Ascending aorta (tissue), 2 donors: Measurements from ENCODE around the gene CCNA1. TPM values are rescaled to one million over a fixed set of nuclear protein-coding genes. Genes with fewer than 3 reads are reported as not detected.

Source experiments
- DNase-seq, 2 donors: peaks; one replicate each; pipeline ENCODE4 v3.0.0-alpha.2; 2019; ENCODE audit warnings: low spot score in 2 of 2
- H3K27ac ChIP-seq, 2 donors: fragments of 200-600 bp; sonication (generic); one replicate each; pipeline ENCODE4 v1.5.1; 2016 to 2017; ENCODE audit warnings: mild to moderate bottlenecking in 1 of 2
- H3K27me3 ChIP-seq: fragments of 200-600 bp; sonication (generic); one replicate; pipeline ENCODE4 v1.5.1; 2017
- H3K36me3 ChIP-seq, 2 donors: fragments of 200-600 bp; sonication (generic); one replicate each; pipeline ENCODE4 v1.5.1; 2016
- H3K4me1 ChIP-seq, 2 donors: fragments of 200-600 bp; sonication (generic); one replicate each; pipeline ENCODE4 v1.5.1; 2016 to 2017; ENCODE audit warnings: mild to moderate bottlenecking in 1 of 2
- H3K4me3 ChIP-seq, 2 donors: fragments of 200-600 bp; sonication (generic); one replicate each; pipeline ENCODE4 v1.5.1; 2016 to 2017; ENCODE audit warnings: mild to moderate bottlenecking in 1 of 2
- H3K9me3 ChIP-seq, 2 donors: fragments of 200-600 bp; sonication (generic); one replicate each; pipeline ENCODE4 v1.5.1; 2016
- intact Hi-C: fragments of 100-400 bp; cut with DNase I; formaldehyde crosslinking; loops from one replicate; pipeline ENCODE4 v1.15.1; 2023
- total RNA-seq: library from RNA; depleted of rRNA; stranded (reverse); fragments of >200 nt; gene quantifications from one replicate; pipeline ENCODE4 v1.1.0, GENCODE V29; 2016
- TF ChIP-seq, protein P1 (sequence below), 3 experiments: fragments of 200-600 bp in 2 of 3; fragments of 450-650 bp in 1 of 3; sonication (generic) in 2 of 3; IDR thresholded peaks; one replicate each; pipeline ENCODE4 v1.5.1; 2016 to 2019; ENCODE audit warnings: antibody characterized with exemption in 3 of 3, mild to moderate bottlenecking in 1 of 3, moderate library complexity in 1 of 3

Gene CCNA1
- total RNA-seq, 1 donor from 2014 or later, result not detected

DNA sequence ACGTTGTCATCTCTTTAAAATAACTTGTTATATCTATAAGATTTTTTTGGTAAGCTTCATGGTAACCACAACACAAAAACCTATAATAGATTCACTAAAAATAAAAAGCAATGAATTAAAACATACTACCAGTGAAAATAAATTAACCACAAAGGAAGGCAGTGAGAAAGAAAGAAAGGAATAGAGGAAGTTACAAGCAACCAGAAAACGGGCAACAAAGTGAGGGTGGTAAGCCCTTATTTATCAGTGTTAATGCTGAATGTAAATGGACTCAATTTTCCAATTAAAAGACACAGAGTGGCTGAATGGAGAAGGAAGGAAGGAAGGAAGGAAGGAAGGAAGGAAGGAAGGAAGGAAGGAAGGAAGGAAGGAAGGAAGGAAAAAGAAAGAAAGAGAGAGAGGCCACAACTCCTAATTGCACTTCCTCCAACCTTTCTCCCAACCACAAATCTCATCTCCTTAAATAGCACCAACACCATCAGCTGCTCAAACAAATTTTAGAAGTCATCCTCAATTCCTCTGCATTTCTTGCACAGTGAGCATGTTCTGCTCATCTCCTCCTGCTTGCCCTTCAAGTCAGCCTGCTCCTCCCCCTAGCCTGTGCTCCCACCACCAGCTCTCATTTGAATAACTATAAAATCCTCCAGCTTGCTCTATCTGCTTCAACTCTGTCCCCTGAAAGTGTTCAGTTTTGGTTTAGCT, 48.6 kb downstream of the CCNA1 start:
- DNase-seq, result no peak
- H3K27ac ChIP-seq, result no peak overlapping the region
- no peak overlapping the region for H3K4me3 ChIP-seq
- no peaks in the 10 kb centered on the region for H3K9me3 ChIP-seq
- H3K27me3 ChIP-seq, result no peaks in the 10 kb centered on the region
- no peaks in the 10 kb centered on the region for H3K4me1 ChIP-seq
- intact Hi-C loops, result no loop called here
- TF ChIP-seq, protein P1, sequence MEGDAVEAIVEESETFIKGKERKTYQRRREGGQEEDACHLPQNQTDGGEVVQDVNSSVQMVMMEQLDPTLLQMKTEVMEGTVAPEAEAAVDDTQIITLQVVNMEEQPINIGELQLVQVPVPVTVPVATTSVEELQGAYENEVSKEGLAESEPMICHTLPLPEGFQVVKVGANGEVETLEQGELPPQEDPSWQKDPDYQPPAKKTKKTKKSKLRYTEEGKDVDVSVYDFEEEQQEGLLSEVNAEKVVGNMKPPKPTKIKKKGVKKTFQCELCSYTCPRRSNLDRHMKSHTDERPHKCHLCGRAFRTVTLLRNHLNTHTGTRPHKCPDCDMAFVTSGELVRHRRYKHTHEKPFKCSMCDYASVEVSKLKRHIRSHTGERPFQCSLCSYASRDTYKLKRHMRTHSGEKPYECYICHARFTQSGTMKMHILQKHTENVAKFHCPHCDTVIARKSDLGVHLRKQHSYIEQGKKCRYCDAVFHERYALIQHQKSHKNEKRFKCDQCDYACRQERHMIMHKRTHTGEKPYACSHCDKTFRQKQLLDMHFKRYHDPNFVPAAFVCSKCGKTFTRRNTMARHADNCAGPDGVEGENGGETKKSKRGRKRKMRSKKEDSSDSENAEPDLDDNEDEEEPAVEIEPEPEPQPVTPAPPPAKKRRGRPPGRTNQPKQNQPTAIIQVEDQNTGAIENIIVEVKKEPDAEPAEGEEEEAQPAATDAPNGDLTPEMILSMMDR (IDR thresholded peaks at IDR 0.05), result no peak
- H3K36me3 ChIP-seq, result no peaks in the 10 kb centered on the region

DNA sequence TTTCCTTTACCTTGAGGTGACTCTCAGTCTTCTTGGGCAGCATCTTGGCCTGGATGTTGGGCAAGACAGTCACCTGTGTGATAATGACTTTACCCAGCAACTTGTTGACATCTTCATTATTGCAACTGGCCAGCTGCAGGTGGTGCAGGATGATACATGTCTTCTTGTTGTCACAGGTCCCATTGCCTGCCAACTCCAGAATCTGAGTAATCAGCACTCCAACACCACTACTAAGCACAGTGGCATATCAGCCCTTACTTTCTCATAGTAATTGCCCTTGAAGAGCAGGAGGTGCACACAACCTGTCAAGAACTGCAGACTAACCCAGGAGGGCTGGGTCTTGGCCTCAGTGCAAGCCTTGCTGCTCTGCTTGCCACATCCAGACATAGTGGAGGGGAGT, 57.8 kb downstream of the CCNA1 start:
- H3K27me3 ChIP-seq, result no peaks in the 10 kb centered on the region
- H3K27ac ChIP-seq, result no peak overlapping the region
- H3K4me3 ChIP-seq, result no peak overlapping the region
- TF ChIP-seq, protein P1 (IDR thresholded peaks at IDR 0.05), result no peak
- H3K36me3 ChIP-seq, result no peaks in the 10 kb centered on the region
- no peaks in the 10 kb centered on the region for H3K4me1 ChIP-seq
- intact Hi-C loops, result no loop called here
- DNase-seq, result no peak
- no peaks in the 10 kb centered on the region for H3K9me3 ChIP-seq

Other genes starting within 250 kb of the CCNA1 start
- not detected for gene SOHLH2, start 217.9 kb upstream of the CCNA1 start, total RNA-seq
- gene CCDC169, start 134.7 kb upstream of the CCNA1 start, total RNA-seq, result 4.7 TPM
- 27.4 TPM for gene SPART, start 86.1 kb upstream of the CCNA1 start, total RNA-seq
- not detected for gene SERTM1, start 241.5 kb downstream of the CCNA1 start, total RNA-seq